K562 (cell line): ENCODE data around the gene ZNF711. TPM values are rescaled to one million over a fixed set of nuclear protein-coding genes. Genes with fewer than 3 reads are reported as not detected.

Experiments used
- AFF1 ChIP-seq, 2 experiments: fragments of 450-650 bp; IDR thresholded peaks; 2 replicates each; pipeline ENCODE4 v1.6.1; 2018; ENCODE audit warnings: mild to moderate bottlenecking in 2 of 2, low read depth in 1 of 2; ENCODE audit not compliant: partially characterized antibody in 2 of 2
- C11orf30 ChIP-seq: fragments of 450-650 bp; IDR thresholded peaks from 2 replicates; pipeline ENCODE4 v1.6.1; 2016; ENCODE audit warnings: low read depth, mild to moderate bottlenecking
- CAMTA2 ChIP-seq: fragments of 250-450 bp; sonication (Bioruptor Pico); conservative IDR thresholded peaks from 2 replicates; pipeline ENCODE4 v1.5.1; 2022
- CC2D1A ChIP-seq: fragments of 450-650 bp; IDR thresholded peaks from 2 replicates; pipeline ENCODE4 v1.6.1; 2017; ENCODE audit warnings: mild to moderate bottlenecking
- ELF2 ChIP-seq: fragments of 250-450 bp; sonication (Bioruptor Pico); IDR thresholded peaks from 2 replicates; pipeline ENCODE4 v1.5.0; 2021; ENCODE audit warnings: mild to moderate bottlenecking
- GTF2A2 ChIP-seq: IDR thresholded peaks from 2 replicates; pipeline ENCODE4 v1.6.1; 2016; ENCODE audit warnings: mild to moderate bottlenecking, missing genetic modification characterization, missing compliant biosample characterization
- HDGF ChIP-seq: fragments of 450-650 bp; IDR thresholded peaks from 2 replicates; pipeline ENCODE4 v1.6.1; 2016
- HLTF ChIP-seq: fragments of 450-650 bp; IDR thresholded peaks from 2 replicates; pipeline ENCODE4 v1.6.1; 2016
- KAT7 ChIP-seq: sonication (generic); formaldehyde crosslinking; IDR thresholded peaks from 2 replicates; pipeline ENCODE4 v1.8.0; 2022; ENCODE audit warnings: missing genetic modification reagents, mild to moderate bottlenecking, borderline replicate concordance
- MTA2 ChIP-seq: fragments of 450-650 bp; IDR thresholded peaks from 2 replicates; pipeline ENCODE4 v1.6.1; 2016; ENCODE audit warnings: low read depth
- NFE2L1 ChIP-seq: fragments of 450-650 bp; IDR thresholded peaks from 2 replicates; pipeline ENCODE4 v1.6.1; 2016; ENCODE audit warnings: missing genetic modification characterization, low read depth, mild to moderate bottlenecking, missing compliant biosample characterization, moderate library complexity, borderline replicate concordance
- NONO ChIP-seq, 2 experiments: fragments of 200-400 bp in 1 of 2; fragments of 450-650 bp in 1 of 2; formaldehyde crosslinking in 1 of 2; IDR thresholded peaks; 2 replicates each; pipeline ENCODE4 v1.6.1; 2017; ENCODE audit warnings: low read depth in 2 of 2, mild to moderate bottlenecking in 2 of 2, moderate library complexity in 2 of 2, low read length in 1 of 2
- SIRT6 ChIP-seq: IDR thresholded peaks from one replicate; pipeline ENCODE4 v1.6.1; 2012; ENCODE audit warnings: low read depth, mild to moderate bottlenecking, control low read depth, inconsistent platforms, low read length, moderate library complexity
- SRSF3 ChIP-seq: fragments of 200-400 bp; formaldehyde crosslinking; IDR thresholded peaks from 2 replicates; pipeline ENCODE4 v1.6.1; 2016; ENCODE audit warnings: mild to moderate bottlenecking, low read length, moderate library complexity; ENCODE audit not compliant: insufficient read depth
- TAF7 ChIP-seq: fragments of 450-650 bp; IDR thresholded peaks from 2 replicates; pipeline ENCODE4 v1.6.1; 2016; ENCODE audit warnings: missing genetic modification characterization, missing compliant biosample characterization
- TFAP4 ChIP-seq: sonication (generic); formaldehyde crosslinking; IDR thresholded peaks from 2 replicates; pipeline ENCODE4 v1.8.0; 2022; ENCODE audit warnings: missing genetic modification reagents, mild to moderate bottlenecking, moderate library complexity, borderline replicate concordance
- TSC22D4 ChIP-seq: fragments of 450-650 bp; IDR thresholded peaks from 2 replicates; pipeline ENCODE4 v1.6.1; 2016; ENCODE audit warnings: missing genetic modification characterization, missing biosample characterization, control low read depth
- VEZF1 ChIP-seq: fragments of 200-800 bp; sonication (Bioruptor generic); IDR thresholded peaks from 2 replicates; pipeline ENCODE4 v1.6.1; 2017; ENCODE audit warnings: missing genetic modification characterization, missing compliant biosample characterization
- ZBTB9 ChIP-seq: fragments of 450-650 bp; formaldehyde crosslinking; IDR thresholded peaks from 2 replicates; pipeline ENCODE4 v1.4.0; 2020; ENCODE audit warnings: mild to moderate bottlenecking, moderate library complexity
- ZNF134 ChIP-seq: fragments of 250-450 bp; sonication (Bioruptor Pico); conservative IDR thresholded peaks from 2 replicates; pipeline ENCODE4 v1.4.0; 2020
- polyA plus RNA-seq, 8 experiments: library from polyadenylated mRNA; depleted of rRNA in 4 of 8; stranded (reverse) in 5 of 8; unstranded in 3 of 8; fragments of >200 nt; fragmentation: Nextera tagmentation in 2 of 8; fragmentation: Illumina TruSeq in 1 of 8; extraction: Ambion mirVana in 2 of 8; extraction: Trizol in 1 of 8; gene quantifications; 2 replicates each; pipeline versions ENCODE4 v1.2.1 to v1.2.3, GENCODE V29; 2011 to 2014; ENCODE audit warnings: inconsistent platforms in 1 of 8, missing spikeins in 1 of 8
- total RNA-seq, 7 experiments: library from RNA; depleted of rRNA in 6 of 7; stranded (reverse); fragments of >200 nt in 6 of 7; fragmentation: Illumina TruSeq in 2 of 7; extraction: Trizol in 2 of 7; gene quantifications; 2 replicates each; pipeline versions ENCODE4 v1.2.1 to v1.2.3, GENCODE V29; 2011 to 2021; ENCODE audit warnings: low replicate concordance in 1 of 7

Gene ZNF711
- total and polyA plus RNA-seq, 9 of the 15 experiments (the other 6 are each of a cell fraction or from before 2014, with no cell fraction given), result 1.9 to 6.7 (median 5.2) TPM

- TF ChIP-seq VEZF1 (CRISPR knock-in tag), result peak; percentile 30; the same call in 1 of the 2 replicates
- TF ChIP-seq SRSF3, result no peak
- no peak for TF ChIP-seq NFE2L1 (tag)
- TF ChIP-seq TFAP4 (CRISPR knock-in tag), result no peak
- TF ChIP-seq TAF7 (tag), result no peak
- no peak for TF ChIP-seq GTF2A2 (tag)
- no peak for TF ChIP-seq HDGF
- no peak for TF ChIP-seq ZNF134 (CRISPR knock-in tag)
- no peak for TF ChIP-seq CAMTA2 (CRISPR knock-in tag)
- no peak for TF ChIP-seq ZBTB9
- no peak for TF ChIP-seq TSC22D4 (tag)
- no peak for TF ChIP-seq CC2D1A
- no peak for TF ChIP-seq MTA2
- no peak for TF ChIP-seq HLTF
- TF ChIP-seq C11orf30, result peak; percentile 24; the same call in 1 of the 2 replicates
- no peak for TF ChIP-seq ELF2
- no peak for TF ChIP-seq AFF1 (IDR thresholded peaks at IDR 0.05; ENCODE audit: low read depth in 1 of 2, partially characterized antibody in 2 of 2)
- TF ChIP-seq KAT7, result no peak
- no peak for TF ChIP-seq NONO (IDR thresholded peaks at IDR 0.05; ENCODE audit: low read depth in 2 of 2, low read length in 1 of 2)
- TF ChIP-seq SIRT6, result no peak
These were observed at the start of gene ZNF711, which contains the start of gene SATL1 (continued) for GRCh38 chrX:85243761-85244449.
